ENCODE measurements around the gene GTPBP2. TPM values are rescaled to one million over a fixed set of nuclear protein-coding genes. Genes with fewer than 3 reads are reported as not detected.

The GTPBP2 gene
- total and polyA plus RNA-seq, 2 of the 8 experiments (the other 6 are each of a cell fraction or from before 2014, with no cell fraction given) = 58.3 to 86.1 TPM

- peaks cover 5 to 27% (median 22%) of the 10 kb centered on the region in 4 experiments for H3K4me1 ChIP-seq (replicated peaks in 1 of 4; ENCODE audit: control insufficient read depth in 3 of 4, insufficient read depth in 4 of 4, low read length in 3 of 4)
- ChIA-PET CTCF (ENCODE audit: partially characterized antibody) (interaction anchor here (0.7 to 12.6 kb wide), 26 partner anchors 9 to 409 kb away, joined by 3 to 146 read pairs (median 5); partner anchors contain the start of gene VEGFA), POLR2A (ENCODE audit: partially characterized antibody) (interaction anchor here (0.5 to 10.0 kb wide), 17 partner anchors 8 to 567 kb away, joined by 3 to 85 read pairs (median 6); partner anchors contain the start of genes MRPS18A, RSPH9 and VEGFA)
- H3K4me2 ChIP-seq (ENCODE audit: insufficient read depth in 1 of 2, low read depth in 2 of 2, low read length in 2 of 2) = no peak overlapping the region
- WGBS, 2 experiments (ENCODE audit: extremely low coverage in 1 of 2, insufficient coverage in 1 of 2, insufficient read length in 1 of 2, insufficient replicate concordance in 2 of 2, low coverage in 1 of 2, low lambda C conversion rate in 2 of 2, missing lambda C conversion rate in 1 of 2) = 88% methylated on average over 6 of the region's 6 CpGs; no CpG with 5 or more reads in 1 of the 2 experiments
- no peak for FAIRE-seq
- no peak overlapping the region for H3K14ac ChIP-seq (ENCODE audit: insufficient read length)
- H3K36me3 ChIP-seq (ENCODE audit: control insufficient read depth in 2 of 4, insufficient read depth in 4 of 4, low read length in 3 of 4) = peaks cover 16 to 38% (median 20%) of the 10 kb centered on the region in 4 experiments; a peak in 7 of 8 replicates
- no peak overlapping the region; the same call in 1 of the 2 replicates for H3K18ac ChIP-seq (ENCODE audit: extremely low read depth, low read length)
- H4K91ac ChIP-seq (replicated peaks; ENCODE audit: insufficient read length, low read length) = no peak overlapping the region
- peak in 1 of 2 experiments; percentile 50 for DNase-seq (ENCODE audit: low read depth in 1 of 2, low spot score in 2 of 2)
- 0 out of 2 replicates have a peak overlapping the region, but pooled peaks have one; percentile 3 for H2BK5ac ChIP-seq (ENCODE audit: low read depth, low read length)
- H4K20me1 ChIP-seq (replicated peaks in 1 of 2; ENCODE audit: control insufficient read depth in 1 of 2, insufficient read depth in 2 of 2, low read length in 2 of 2) = peaks cover 0 to 4% of the 10 kb centered on the region in 2 experiments
- no peak overlapping the region for H4K8ac ChIP-seq (ENCODE audit: extremely low read depth, insufficient read depth, low read length)
- no peak overlapping the region for H3K9ac ChIP-seq (replicated peaks in 1 of 4; ENCODE audit: extremely low read depth in 1 of 4, low read depth in 3 of 4, low read length in 3 of 4)
- no peak overlapping the region for H3K4ac ChIP-seq (replicated peaks; ENCODE audit: insufficient read length, low read depth, low read length)
- no peak overlapping the region for H4K5ac ChIP-seq (ENCODE audit: insufficient read length, low read depth, low read length)
- H3K56ac ChIP-seq (replicated peaks; ENCODE audit: insufficient read length, low read depth, low read length) = no peak overlapping the region
- H2BK120ac ChIP-seq (replicated peaks; ENCODE audit: low read depth, low read length) = no peak overlapping the region
- H3K23me2 ChIP-seq (ENCODE audit: low read depth, low read length) = peaks cover 3% of the 10 kb centered on the region; the same call in 1 of the 2 replicates
- no peak overlapping the region for H3K4me3 ChIP-seq (ENCODE audit: extremely low read depth in 1 of 4, insufficient read depth in 2 of 4, low read depth in 3 of 4, low read length in 4 of 4)
- H3K27ac ChIP-seq (ENCODE audit: low read depth, low read length) = no peak overlapping the region
- no peak for TF ChIP-seq SRF (IDR thresholded peaks at IDR 0.05; ENCODE audit: low read depth, low read length)
- no peak for TF ChIP-seq CHD1 (IDR thresholded peaks at IDR 0.05; ENCODE audit: low read depth, low read length)
- TF ChIP-seq RAD21 (IDR thresholded peaks at IDR 0.05 in 1 of 2, conservative IDR thresholded peaks at IDR 0.05 in 1 of 2; ENCODE audit: low read depth in 2 of 2, low read length in 2 of 2) = no peak
- TF ChIP-seq CBX5 (IDR thresholded peaks at IDR 0.05; ENCODE audit: low read depth, low read length) = no peak
- no peak for TF ChIP-seq EZH2 (IDR thresholded peaks at IDR 0.05; ENCODE audit: low read depth, low read length, severe bottlenecking)
- no peak for TF ChIP-seq SUZ12 (IDR thresholded peaks at IDR 0.05; ENCODE audit: low read length)
- TF ChIP-seq USF2 (IDR thresholded peaks at IDR 0.05; ENCODE audit: low read length) = no peak
- TF ChIP-seq E2F6 (IDR thresholded peaks at IDR 0.05) = no peak
- TF ChIP-seq CEBPB (IDR thresholded peaks at IDR 0.05; ENCODE audit: low read depth, low read length) = no peak
- TF ChIP-seq POU5F1 (IDR thresholded peaks at IDR 0.05; ENCODE audit: low read depth, low read length) = no peak
- H2AFZ ChIP-seq (ENCODE audit: low read length) = no peak overlapping the region
- H2BK15ac ChIP-seq (ENCODE audit: low read length) = no peak overlapping the region
- H3K27me3 ChIP-seq (replicated peaks in 1 of 4; ENCODE audit: control insufficient read depth in 3 of 4, extremely low read depth in 1 of 4, insufficient read depth in 3 of 4, low read length in 3 of 4) = no peaks in the 10 kb centered on the region; a peak in 2 of 7 replicates
- no peak overlapping the region for H2AK5ac ChIP-seq (ENCODE audit: low read depth, low read length)
- no peak overlapping the region for H2BK20ac ChIP-seq (ENCODE audit: low read length)
- H3K9me3 ChIP-seq (ENCODE audit: insufficient read depth in 2 of 2, low read depth in 1 of 2, low read length in 1 of 2) = no peaks in the 10 kb centered on the region
- H2BK12ac ChIP-seq (ENCODE audit: low read depth, low read length) = no peak overlapping the region
- H3K79me1 ChIP-seq (ENCODE audit: low read depth, low read length) = no peaks in the 10 kb centered on the region
- H3K79me2 ChIP-seq (ENCODE audit: control insufficient read depth in 1 of 2, insufficient read depth in 2 of 2, low read length in 2 of 2) = no peaks in the 10 kb centered on the region
- H3K23ac ChIP-seq (ENCODE audit: insufficient read length) = no peak overlapping the region
Measured at GRCh38 chr6:43669922-43670622, 41.0 kb upstream of the GTPBP2 start.
